NCI-H1694 (cell line): ENCODE results near the gene MB21D2.

ENCODE experiments used
- DNase-seq: peaks from one replicate; lab custom pipeline; 2025; lab: John Stamatoyannopoulos, UW

MB21D2 gene

GRCh38 chr3:192923731-192924130 lies 6.1 kb upstream of the MB21D2 start:
- DNase-seq = no peak

GRCh38 chr3:192921793-192922192 lies 4.1 kb upstream of the MB21D2 start:
- no peak for DNase-seq

GRCh38 chr3:192920411-192920810 lies 2.8 kb upstream of the MB21D2 start:
- no peak for DNase-seq

GRCh38 chr3:192919901-192920300 lies 2.2 kb upstream of the MB21D2 start:
- no peak for DNase-seq

GRCh38 chr3:192918275-192918588 lies 576 bp upstream of the MB21D2 start:
- DNase-seq = no peak

- DNase-seq = peak; percentile 43
These were observed 640 bp downstream of the MB21D2 start for GRCh38 chr3:192917028-192917403.

GRCh38 chr3:192916371-192917027 lies 1.2 kb downstream of the MB21D2 start:
- DNase-seq = no peak

- DNase-seq = no peak
These were observed 1.9 kb downstream of the MB21D2 start for GRCh38 chr3:192915722-192916121.

- peak; percentile 25 for DNase-seq
These were observed 2.4 kb downstream of the MB21D2 start for GRCh38 chr3:192915304-192915703.

GRCh38 chr3:192914848-192915247 lies 2.8 kb downstream of the MB21D2 start:
- DNase-seq = no peak

GRCh38 chr3:192913540-192913939 lies 4.1 kb downstream of the MB21D2 start:
- no peak for DNase-seq

GRCh38 chr3:192911293-192911692 lies 6.4 kb downstream of the MB21D2 start:
- DNase-seq = no peak

GRCh38 chr3:192907784-192908183 lies 9.9 kb downstream of the MB21D2 start:
- DNase-seq = no peak

- DNase-seq = no peak
These were observed 10.7 kb downstream of the MB21D2 start for GRCh38 chr3:192906940-192907339.

- no peak for DNase-seq
These were observed 11.5 kb downstream of the MB21D2 start for GRCh38 chr3:192905980-192906678.

GRCh38 chr3:192904632-192905289 lies 12.9 kb downstream of the MB21D2 start:
- DNase-seq = peak; percentile 90

- no peak for DNase-seq
These were observed 15.1 kb downstream of the MB21D2 start for GRCh38 chr3:192902549-192902948.

GRCh38 chr3:192901435-192901834 lies 16.2 kb downstream of the MB21D2 start:
- DNase-seq = no peak

GRCh38 chr3:192899540-192899982 lies 18.1 kb downstream of the MB21D2 start:
- no peak for DNase-seq

GRCh38 chr3:192897005-192897404 lies 20.7 kb downstream of the MB21D2 start:
- DNase-seq = no peak

GRCh38 chr3:192896208-192896607 lies 21.4 kb downstream of the MB21D2 start:
- no peak for DNase-seq

- no peak for DNase-seq
These were observed 23.0 kb downstream of the MB21D2 start for GRCh38 chr3:192894676-192895075.

- no peak for DNase-seq
These were observed 24.5 kb downstream of the MB21D2 start for GRCh38 chr3:192892981-192893700.
